HCT116 (cell line): ENCODE data around the gene CADPS2. TPM values are rescaled to one million over a fixed set of nuclear protein-coding genes. Genes with fewer than 3 reads are reported as not detected.

Experiments used
- ATAC-seq: fragments of 200-7000 bp; cut with Tn5 transposase; 2 replicates; pipeline ENCODE4 v1.9.1; 2020; ENCODE audit warnings: mild to moderate bottlenecking, moderate library complexity
- BruUV-seq: library from RNA; stranded (reverse); fragments of 400-500 nt; replicated peaks from 2 replicates; lab custom pipeline; 2021; lab: Mats Ljungman, UMichigan
- CTCF ChIA-PET: fragments of 300-600 bp; sonication (Branson Sonifier 250); formaldehyde crosslinking; loops from one replicate; lab custom pipeline; 2021; ENCODE audit warnings: antibody characterized with exemption; lab: Charles Lee
- POLR2A ChIA-PET: fragments of 300-600, 350-600 bp; sonication (Branson Sonifier 250); formaldehyde crosslinking; loops from one replicate; lab custom pipeline; 2021; ENCODE audit warnings: antibody characterized with exemption; lab: Charles Lee
- RAD21 ChIA-PET, 2 experiments: fragments of 300-600 bp; sonication (Branson Sonifier 250); formaldehyde crosslinking; loops; one replicate each; lab custom pipeline; 2023; ENCODE audit warnings: low total read pairs in 2 of 2; ENCODE audit not compliant: uncharacterized antibody in 2 of 2, unreplicated experiment in 2 of 2, low non-redundant PET in 1 of 2; lab: Charles Lee
- DNase-seq: peaks from one replicate; pipeline ENCODE4 v3.0.0-alpha.2; 2010; ENCODE audit warnings: low read depth, low spot score
- H2AFZ ChIP-seq: fragments of 200-600 bp; shearing (Covaris generic), sonication (generic); 2 replicates; pipeline ENCODE4 v1.6.1; 2017; ENCODE audit warnings: low read depth, mixed run types, mixed read lengths, antibody characterized with exemption, low read length; ENCODE audit not compliant: poor library complexity, severe bottlenecking
- H3K27ac ChIP-seq: 2 replicates; pipeline ENCODE4 v1.5.1; 2012; ENCODE audit warnings: low read depth, low read length
- H3K27me3 ChIP-seq: fragments of 200-600 bp; sonication (generic); 2 replicates; pipeline ENCODE4 v1.6.1; 2016; ENCODE audit warnings: mixed run types, low read length, mixed read lengths; ENCODE audit not compliant: insufficient read depth
- H3K36me3 ChIP-seq, 2 experiments: fragments of 200-500 bp in 1 of 2; fragments of 200-600 bp in 1 of 2; sonication (Bioruptor generic) in 1 of 2; sonication (generic) in 1 of 2; 2 replicates each; pipeline versions ENCODE4 v1.5.1 to v1.6.1; 2014 to 2016; ENCODE audit warnings: low read length in 2 of 2, inconsistent platforms in 1 of 2, mixed read lengths in 1 of 2, mixed run types in 1 of 2; ENCODE audit not compliant: insufficient read depth in 2 of 2, control insufficient read depth in 1 of 2
- H3K4me1 ChIP-seq, 2 experiments: fragments of 200-600 bp in 1 of 2; sonication (generic) in 1 of 2; 2 replicates each; pipeline versions ENCODE4 v1.5.1 to v1.6.1; 2012 to 2017; ENCODE audit warnings: low read length in 2 of 2, inconsistent platforms in 1 of 2, mild to moderate bottlenecking in 1 of 2, mixed read lengths in 1 of 2, mixed run types in 1 of 2, moderate library complexity in 1 of 2; ENCODE audit not compliant: insufficient read depth in 2 of 2, control insufficient read depth in 1 of 2
- H3K4me2 ChIP-seq: fragments of 200-600 bp; sonication (generic); 2 replicates; pipeline ENCODE4 v1.6.1; 2017; ENCODE audit warnings: mixed run types, low read length, mixed read lengths
- H3K4me3 ChIP-seq, 2 experiments: fragments of 200-600 bp in 1 of 2; sonication (generic) in 1 of 2; replicated peaks in 1 of 2; 2 replicates each; pipeline ENCODE4 v1.5.1; 2011 to 2016; ENCODE audit warnings: low read length in 2 of 2, control low read depth in 1 of 2, low read depth in 1 of 2, mild to moderate bottlenecking in 1 of 2, mixed read lengths in 1 of 2, mixed run types in 1 of 2
- H3K79me2 ChIP-seq: fragments of 200-600 bp; sonication (generic); 2 replicates; pipeline ENCODE4 v1.6.1; 2017; ENCODE audit warnings: mild to moderate bottlenecking, mixed run types, low read length, moderate library complexity, mixed read lengths; ENCODE audit not compliant: insufficient read depth
- H3K9ac ChIP-seq: fragments of 200-600 bp; sonication (generic); 2 replicates; pipeline ENCODE4 v1.6.1; 2016; ENCODE audit warnings: low read length, mixed read lengths
- H3K9me2 ChIP-seq: fragments of 200-600 bp; sonication (generic), shearing (Covaris generic); 2 replicates; pipeline ENCODE4 v1.6.1; 2017; ENCODE audit warnings: mixed run types, mild to moderate bottlenecking, moderate library complexity; ENCODE audit not compliant: insufficient read depth
- H3K9me3 ChIP-seq, 2 experiments: fragments of 200-500 bp in 1 of 2; fragments of 200-600 bp in 1 of 2; sonication (Bioruptor generic) in 1 of 2; sonication (generic) in 1 of 2; 2 replicates each; pipeline ENCODE4 v1.6.1; 2014 to 2017; ENCODE audit warnings: low read length in 2 of 2, mixed read lengths in 2 of 2, inconsistent platforms in 1 of 2, low read depth in 1 of 2, mild to moderate bottlenecking in 1 of 2, mixed run types in 1 of 2, moderate library complexity in 1 of 2; ENCODE audit not compliant: control insufficient read depth in 1 of 2, insufficient read depth in 1 of 2
- H4K20me1 ChIP-seq: fragments of 200-600 bp; sonication (generic), shearing (Covaris generic); 2 replicates; pipeline ENCODE4 v1.6.1; 2017; ENCODE audit warnings: mixed run types, mild to moderate bottlenecking, moderate library complexity; ENCODE audit not compliant: insufficient read depth
- CBX3 ChIP-seq: IDR thresholded peaks from 2 replicates; pipeline ENCODE4 v1.6.1; 2012; ENCODE audit warnings: low read depth
- CEBPB ChIP-seq: IDR thresholded peaks from 2 replicates; pipeline ENCODE4 v1.6.1; 2012; ENCODE audit warnings: low read depth
- EGR1 ChIP-seq: IDR thresholded peaks from 2 replicates; pipeline ENCODE4 v1.6.1; 2012; ENCODE audit warnings: low read depth
- ELF1 ChIP-seq: IDR thresholded peaks from 2 replicates; pipeline ENCODE4 v1.6.1; 2012; ENCODE audit warnings: low read depth, borderline replicate concordance
- JUND ChIP-seq: IDR thresholded peaks from 2 replicates; pipeline ENCODE4 v1.6.1; 2012
- POLR2A ChIP-seq: IDR thresholded peaks from 2 replicates; pipeline ENCODE4 v1.7.0; 2011; ENCODE audit warnings: borderline replicate concordance; ENCODE audit not compliant: insufficient read depth, insufficient read length; ENCODE audit errors: extremely low read depth
- RAD21 ChIP-seq: IDR thresholded peaks from 2 replicates; pipeline ENCODE4 v1.6.1; 2012; ENCODE audit warnings: low read depth, mild to moderate bottlenecking
- REST ChIP-seq: IDR thresholded peaks from 2 replicates; pipeline ENCODE4 v1.6.1; 2012; ENCODE audit warnings: low read depth
- SIN3A ChIP-seq: IDR thresholded peaks from 2 replicates; pipeline ENCODE4 v1.6.1; 2012; ENCODE audit warnings: low read depth
- SP1 ChIP-seq: IDR thresholded peaks from 2 replicates; pipeline ENCODE4 v1.6.1; 2012; ENCODE audit warnings: low read depth
- SRF ChIP-seq: IDR thresholded peaks from 2 replicates; pipeline ENCODE4 v1.6.1; 2012; ENCODE audit warnings: low read depth
- TCF7L2 ChIP-seq: IDR thresholded peaks from 2 replicates; pipeline ENCODE4 v1.7.0; 2011; ENCODE audit warnings: borderline replicate concordance, inconsistent platforms; ENCODE audit not compliant: insufficient read depth, insufficient read length; ENCODE audit errors: extremely low read depth
- YY1 ChIP-seq: IDR thresholded peaks from 2 replicates; pipeline ENCODE4 v1.6.1; 2011; ENCODE audit warnings: low read length, low read depth, moderate library complexity, mild to moderate bottlenecking; ENCODE audit not compliant: insufficient replicate concordance; ENCODE audit errors: extremely low read depth
- ZFX ChIP-seq: fragments of 450-650 bp; IDR thresholded peaks from 2 replicates; pipeline ENCODE4 v1.6.1; 2017
- intact Hi-C: fragments of 100-400 bp; cut with micrococcal nuclease; formaldehyde crosslinking; loops from 2 replicates; pipeline ENCODE4 v1.10.0; 2022
- total RNA-seq: library from RNA; stranded (reverse); gene quantifications from one replicate; pipeline ENCODE4 v1.2.1, GENCODE V29; 2021; ENCODE audit not compliant: unreplicated experiment
- TF ChIP-seq, protein P1 (sequence below), 3 experiments: fragments of 200-600 bp in 1 of 3; sonication (generic) in 1 of 3; IDR thresholded peaks in 2 of 3; conservative IDR thresholded peaks in 1 of 3; 2 replicates each; pipeline ENCODE4 v1.5.1; 2012 to 2017; ENCODE audit warnings: low read depth in 2 of 3, low read length in 2 of 3, antibody characterized with exemption in 1 of 3, borderline replicate concordance in 1 of 3, control low read depth in 1 of 3, mild to moderate bottlenecking in 1 of 3, mixed read lengths in 1 of 3, mixed run types in 1 of 3, moderate library complexity in 1 of 3; ENCODE audit not compliant: insufficient read depth in 1 of 3
- TF ChIP-seq, protein P2 (sequence below): IDR thresholded peaks from 2 replicates; pipeline ENCODE4 v1.6.1; 2012

CADPS2 gene
- total RNA-seq, 1 experiment from 2014 or later, result 7.5 TPM

DNA sequence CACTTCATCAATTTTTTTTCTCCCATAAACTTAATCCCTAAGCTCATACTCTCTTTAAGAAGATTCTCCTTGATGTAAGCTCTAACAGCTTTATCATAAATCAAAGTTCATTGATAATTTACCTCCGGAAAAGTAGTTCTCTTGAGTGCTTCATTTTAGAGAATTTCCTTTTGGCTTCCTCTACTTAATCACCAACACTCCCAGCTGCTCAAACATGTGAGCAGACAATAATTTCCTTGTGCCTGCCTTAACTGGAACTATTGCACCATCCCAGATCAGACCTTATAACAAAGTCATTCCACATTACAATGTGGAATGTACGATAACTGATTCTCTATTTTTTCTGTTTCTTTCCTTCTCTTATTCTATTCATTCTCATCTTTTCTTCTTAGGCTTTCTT, 587.6 kb downstream of the CADPS2 start (continued):
- TF ChIP-seq, protein P1, sequence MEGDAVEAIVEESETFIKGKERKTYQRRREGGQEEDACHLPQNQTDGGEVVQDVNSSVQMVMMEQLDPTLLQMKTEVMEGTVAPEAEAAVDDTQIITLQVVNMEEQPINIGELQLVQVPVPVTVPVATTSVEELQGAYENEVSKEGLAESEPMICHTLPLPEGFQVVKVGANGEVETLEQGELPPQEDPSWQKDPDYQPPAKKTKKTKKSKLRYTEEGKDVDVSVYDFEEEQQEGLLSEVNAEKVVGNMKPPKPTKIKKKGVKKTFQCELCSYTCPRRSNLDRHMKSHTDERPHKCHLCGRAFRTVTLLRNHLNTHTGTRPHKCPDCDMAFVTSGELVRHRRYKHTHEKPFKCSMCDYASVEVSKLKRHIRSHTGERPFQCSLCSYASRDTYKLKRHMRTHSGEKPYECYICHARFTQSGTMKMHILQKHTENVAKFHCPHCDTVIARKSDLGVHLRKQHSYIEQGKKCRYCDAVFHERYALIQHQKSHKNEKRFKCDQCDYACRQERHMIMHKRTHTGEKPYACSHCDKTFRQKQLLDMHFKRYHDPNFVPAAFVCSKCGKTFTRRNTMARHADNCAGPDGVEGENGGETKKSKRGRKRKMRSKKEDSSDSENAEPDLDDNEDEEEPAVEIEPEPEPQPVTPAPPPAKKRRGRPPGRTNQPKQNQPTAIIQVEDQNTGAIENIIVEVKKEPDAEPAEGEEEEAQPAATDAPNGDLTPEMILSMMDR (IDR thresholded peaks at IDR 0.05 in 2 of 3, conservative IDR thresholded peaks at IDR 0.05 in 1 of 3; ENCODE audit: borderline replicate concordance in 1 of 3, insufficient read depth in 1 of 3, low read depth in 2 of 3, low read length in 2 of 3), result no peak
- no peak for TF ChIP-seq ZFX
- no peak for TF ChIP-seq YY1
- no peak for TF ChIP-seq SP1
- TF ChIP-seq, all 23 proteins: peak for 0

DNA sequence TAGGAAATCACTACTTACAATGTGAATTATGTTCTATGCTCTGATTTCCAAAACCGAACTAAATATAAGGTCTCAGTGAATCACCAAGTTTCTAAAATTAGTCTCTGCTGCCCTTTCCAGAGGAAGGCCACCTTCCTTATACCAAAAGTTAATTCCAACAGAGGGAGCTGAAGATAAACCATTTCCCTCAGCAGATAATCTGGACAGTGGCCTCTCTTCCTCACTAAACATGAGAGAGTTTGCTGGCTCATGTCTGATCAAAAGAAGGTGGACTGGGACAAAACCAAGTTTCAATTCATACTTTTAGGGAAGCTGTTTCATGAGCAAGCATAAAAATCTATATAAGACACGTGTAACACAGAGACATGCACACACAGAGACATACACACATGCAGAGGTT, 588.1 kb downstream of the CADPS2 start:
- no peak for TF ChIP-seq SIN3A
- TF ChIP-seq CEBPB, result no peak
- no peak for TF ChIP-seq ZFX
- no peak for TF ChIP-seq CBX3
- no peak for TF ChIP-seq REST
- TF ChIP-seq, protein P2, sequence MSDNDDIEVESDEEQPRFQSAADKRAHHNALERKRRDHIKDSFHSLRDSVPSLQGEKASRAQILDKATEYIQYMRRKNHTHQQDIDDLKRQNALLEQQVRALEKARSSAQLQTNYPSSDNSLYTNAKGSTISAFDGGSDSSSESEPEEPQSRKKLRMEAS, result no peak
- no peak for TF ChIP-seq POLR2A
- TF ChIP-seq TCF7L2, result no peak
- TF ChIP-seq EGR1, result no peak
- no peak for TF ChIP-seq JUND
- no peak for TF ChIP-seq ELF1
- no peak for TF ChIP-seq SP1
- TF ChIP-seq YY1, result no peak
- no peak for TF ChIP-seq SRF
- TF ChIP-seq RAD21, result no peak; the same call in 1 of the 2 replicates
- RAD21 ChIA-PET, result no interaction called here
- BruUV-seq, result no TSS peak

More for the DNA sequence above, 588.1 kb downstream of the CADPS2 start:
- no peak overlapping the region for H2AFZ ChIP-seq
- H3K4me2 ChIP-seq, result no peak overlapping the region
- no peak overlapping the region for H3K9ac ChIP-seq
- H3K9me2 ChIP-seq, result no peaks in the 10 kb centered on the region
- H3K79me2 ChIP-seq, result no peaks in the 10 kb centered on the region
- no peak overlapping the region for H3K27ac ChIP-seq
- intact Hi-C loops, result no loop called here
- CTCF ChIA-PET, result no interaction called here
- no peaks in the 10 kb centered on the region for H3K36me3 ChIP-seq
- ATAC-seq (no peak), DNase-seq (no peak)
- H3K4me1 ChIP-seq, result no peaks in the 10 kb centered on the region
- POLR2A ChIA-PET, result no interaction called here
- no peaks in the 10 kb centered on the region for H3K27me3 ChIP-seq
- no peak overlapping the region for H3K4me3 ChIP-seq
- no peaks in the 10 kb centered on the region for H4K20me1 ChIP-seq
- no peaks in the 10 kb centered on the region for H3K9me3 ChIP-seq
